A673 (cell line): ENCODE data around the gene CEP72. TPM values are rescaled to one million over a fixed set of nuclear protein-coding genes. Genes with fewer than 3 reads are reported as not detected.
"Not testable (repeated sequence)": the region's sequence is repeated elsewhere in the genome, so short reads cannot be mapped to it uniquely, and the experiment has no call there.

Experiments used
- BruUV-seq: library from RNA; stranded (reverse); fragments of 400-500 nt; replicated peaks from 2 replicates; lab custom pipeline; 2021; lab: Mats Ljungman, UMichigan
- CTCF ChIA-PET: fragments of 300-600 bp; sonication (Branson Sonifier 250); formaldehyde crosslinking; loops from one replicate; lab custom pipeline; 2022; ENCODE audit warnings: antibody characterized with exemption; lab: Charles Lee
- POLR2A ChIA-PET: fragments of 300-600 bp; sonication (Branson Sonifier 250); formaldehyde crosslinking; loops from one replicate; lab custom pipeline; 2022; ENCODE audit warnings: antibody characterized with exemption; ENCODE audit not compliant: low non-redundant PET; lab: Charles Lee
- DNase-seq: peaks from one replicate; pipeline ENCODE4 v3.0.0-alpha.2; 2015; ENCODE audit warnings: low spot score
- H3K27ac ChIP-seq: fragments of 200-600 bp; sonication (generic); 2 replicates; pipeline ENCODE4 v1.5.1; 2016; ENCODE audit warnings: mixed run types, low read depth, mild to moderate bottlenecking, mixed read lengths, antibody characterized with exemption, low read length; ENCODE audit not compliant: poor library complexity, severe bottlenecking
- H3K27me3 ChIP-seq: fragments of 200-600 bp; sonication (generic); replicated peaks from 2 replicates; pipeline ENCODE4 v1.6.1; 2017; ENCODE audit warnings: mixed run types, low read depth, mild to moderate bottlenecking, mixed read lengths, antibody characterized with exemption, low read length; ENCODE audit not compliant: insufficient read depth, poor library complexity
- H3K36me3 ChIP-seq: fragments of 200-600 bp; sonication (generic); 2 replicates; pipeline ENCODE4 v1.6.1; 2016; ENCODE audit warnings: mixed run types, mild to moderate bottlenecking, mixed read lengths, antibody characterized with exemption, low read length; ENCODE audit not compliant: insufficient read depth, poor library complexity, severe bottlenecking
- H3K4me1 ChIP-seq: fragments of 200-600 bp; sonication (generic); 2 replicates; pipeline ENCODE4 v1.6.1; 2017; ENCODE audit warnings: mixed run types, mild to moderate bottlenecking, mixed read lengths, antibody characterized with exemption, low read length; ENCODE audit not compliant: insufficient read depth, poor library complexity, severe bottlenecking
- H3K4me3 ChIP-seq: fragments of 200-600 bp; sonication (generic); 2 replicates; pipeline ENCODE4 v1.5.1; 2016; ENCODE audit warnings: low read depth, mixed run types, mild to moderate bottlenecking, mixed read lengths, low read length; ENCODE audit not compliant: poor library complexity, severe bottlenecking
- H3K9me3 ChIP-seq: fragments of 200-600 bp; sonication (generic); 2 replicates; pipeline ENCODE4 v1.6.1; 2016; ENCODE audit warnings: mixed run types, low read depth, mild to moderate bottlenecking, mixed read lengths, antibody characterized with exemption, low read length; ENCODE audit not compliant: poor library complexity, severe bottlenecking
- EZH2 ChIP-seq: fragments of 200-600 bp; sonication (generic); IDR thresholded peaks from 2 replicates; pipeline ENCODE4 v1.6.1; 2017; ENCODE audit warnings: borderline replicate concordance, low read depth, mild to moderate bottlenecking, mixed read lengths, antibody characterized with exemption, low read length; ENCODE audit not compliant: poor library complexity, severe bottlenecking
- intact Hi-C: fragments of 100-400 bp; cut with micrococcal nuclease; formaldehyde crosslinking; loops from one replicate; pipeline ENCODE4 v1.10.0; 2022; ENCODE audit not compliant: unreplicated experiment
- total RNA-seq: library from RNA; stranded (reverse); gene quantifications from 2 replicates; pipeline ENCODE4 v1.2.3, GENCODE V29; 2021
- TF ChIP-seq, protein P1 (sequence below): fragments of 300-800, 200-600 bp; sonication (generic); conservative IDR thresholded peaks from 2 replicates; pipeline ENCODE4 v1.5.1; 2017; ENCODE audit warnings: low read depth, mild to moderate bottlenecking, antibody characterized with exemption, low read length, moderate library complexity, mixed read lengths

Gene CEP72
- total RNA-seq, 1 experiment from 2014 or later: 37.2 TPM

DNA sequence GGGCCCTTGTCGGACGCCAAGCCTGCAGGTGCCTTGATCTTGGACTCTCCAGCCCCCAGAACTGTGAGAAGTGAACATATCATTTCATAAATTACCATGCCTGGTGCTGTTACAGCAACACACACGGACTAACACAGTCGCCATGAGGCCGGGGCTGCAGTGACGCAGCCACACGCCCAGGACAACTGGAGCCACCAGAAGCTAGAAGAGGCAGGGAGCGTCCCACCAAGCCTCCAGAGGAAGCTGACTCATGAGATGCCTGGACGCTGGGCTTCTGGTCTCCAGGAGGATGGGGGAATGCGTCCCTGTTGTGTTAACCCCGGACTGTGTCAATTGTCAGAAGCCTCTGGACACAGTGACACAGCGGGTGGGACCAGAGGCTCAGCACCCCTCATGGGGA, 74.8 kb downstream of the CEP72 start:
- H3K27me3 ChIP-seq, H3K27ac ChIP-seq, DNase-seq, H3K4me1 ChIP-seq, POLR2A ChIA-PET, BruUV-seq, H3K36me3 ChIP-seq, H3K9me3 ChIP-seq, CTCF ChIA-PET, intact Hi-C loops, H3K4me3 ChIP-seq: not testable (repeated sequence)

DNA sequence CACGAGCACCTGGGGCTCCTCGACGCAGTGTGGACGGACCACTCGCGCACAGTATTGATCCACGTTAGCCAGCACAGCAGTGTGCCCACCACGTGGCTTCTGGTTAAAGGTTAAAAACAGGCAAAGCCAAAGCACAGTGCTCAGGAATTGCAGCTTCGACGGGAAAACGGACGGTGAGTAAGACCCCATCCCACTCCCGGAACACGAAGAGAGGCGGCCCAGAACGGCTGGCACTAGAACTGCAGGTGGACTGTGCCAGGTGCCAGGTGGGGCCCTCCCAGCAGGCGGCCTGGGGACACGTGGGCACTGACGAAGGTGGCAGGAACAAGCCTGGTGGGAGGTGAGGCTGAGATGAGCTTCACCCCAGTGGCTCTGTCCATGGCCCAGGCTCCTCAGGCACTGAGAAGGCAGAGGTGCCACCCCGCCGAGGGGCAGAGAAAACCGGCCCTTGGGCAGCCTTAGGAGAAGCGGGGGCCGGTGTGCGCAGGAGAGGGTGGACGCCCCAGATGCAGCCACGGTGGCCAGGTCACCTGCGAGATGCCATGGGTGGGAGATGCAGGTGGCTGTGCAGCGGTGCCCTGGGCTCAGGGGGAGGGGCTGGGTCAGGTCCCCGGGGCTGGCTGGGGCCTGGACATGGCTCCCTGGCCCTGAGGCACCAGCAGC, 76.3 kb downstream of the CEP72 start:
- H3K9me3 ChIP-seq, H3K27ac ChIP-seq, POLR2A ChIA-PET, intact Hi-C loops, H3K4me3 ChIP-seq, H3K4me1 ChIP-seq, CTCF ChIA-PET, BruUV-seq, H3K36me3 ChIP-seq, DNase-seq: not testable (repeated sequence)
- H3K27me3 ChIP-seq: peaks cover 12% of the 10 kb centered on the region

GRCh38 chr5:690293-690692, 78.2 kb downstream of the CEP72 start:
- POLR2A ChIA-PET, H3K27ac ChIP-seq, H3K4me1 ChIP-seq, DNase-seq, H3K4me3 ChIP-seq, BruUV-seq, H3K9me3 ChIP-seq, intact Hi-C loops, H3K36me3 ChIP-seq, CTCF ChIA-PET: not testable (repeated sequence)
- peaks cover 17% of the 10 kb centered on the region for H3K27me3 ChIP-seq

- peaks cover 17% of the 10 kb centered on the region for H3K27me3 ChIP-seq
- H3K9me3 ChIP-seq, H3K27ac ChIP-seq, H3K4me1 ChIP-seq, BruUV-seq, POLR2A ChIA-PET, DNase-seq, intact Hi-C loops, CTCF ChIA-PET, H3K4me3 ChIP-seq, H3K36me3 ChIP-seq: not testable (repeated sequence)
Measured at GRCh38 chr5:691049-691448, 78.9 kb downstream of the CEP72 start.

DNA sequence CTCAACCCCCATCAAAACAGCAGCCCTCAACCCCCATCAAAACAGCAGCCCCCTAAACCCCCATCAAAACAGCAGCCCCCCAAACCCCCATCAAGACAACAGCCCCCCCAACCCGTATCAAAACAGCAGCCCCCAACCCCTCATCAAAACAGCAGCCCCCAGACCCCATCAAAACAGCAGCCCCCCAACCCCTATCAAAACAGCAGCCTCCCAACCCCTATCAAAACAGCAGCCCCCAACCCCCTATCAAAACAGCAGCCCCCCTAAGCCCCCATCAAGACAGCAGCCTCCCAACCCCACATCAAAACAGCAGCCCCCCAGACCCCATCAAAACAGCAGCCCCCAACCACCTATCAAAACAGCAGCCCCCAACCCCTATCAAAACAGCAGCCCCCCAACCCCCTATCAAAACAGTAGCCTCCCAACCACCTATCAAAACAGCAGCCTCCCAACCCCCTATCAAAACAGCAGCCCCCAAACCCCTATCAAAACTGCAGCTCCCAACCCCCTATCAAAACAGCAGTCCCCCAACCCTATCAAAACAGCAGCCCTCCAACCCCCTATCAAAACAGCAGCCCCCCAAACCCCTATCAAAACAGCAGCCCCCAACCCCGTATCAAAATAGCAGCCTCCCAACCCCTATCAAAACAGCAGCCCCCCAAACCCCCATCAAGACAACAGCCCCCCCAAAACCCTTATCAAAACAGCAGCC, 79.8 kb downstream of the CEP72 start:
- intact Hi-C loops: no loop called here
- Histone ChIP-seq H3K36me3 (no peaks in the 10 kb centered on the region), H3K9me3 (no peaks in the 10 kb centered on the region), H3K27me3 (peaks cover 17% of the 10 kb centered on the region), H3K27ac (no peak overlapping the region), H3K4me1 (peaks cover 5% of the 10 kb centered on the region), H3K4me3 (peak overlapping the region; percentile 37)
- no peak for TF ChIP-seq EZH2
- TF ChIP-seq, protein P1, sequence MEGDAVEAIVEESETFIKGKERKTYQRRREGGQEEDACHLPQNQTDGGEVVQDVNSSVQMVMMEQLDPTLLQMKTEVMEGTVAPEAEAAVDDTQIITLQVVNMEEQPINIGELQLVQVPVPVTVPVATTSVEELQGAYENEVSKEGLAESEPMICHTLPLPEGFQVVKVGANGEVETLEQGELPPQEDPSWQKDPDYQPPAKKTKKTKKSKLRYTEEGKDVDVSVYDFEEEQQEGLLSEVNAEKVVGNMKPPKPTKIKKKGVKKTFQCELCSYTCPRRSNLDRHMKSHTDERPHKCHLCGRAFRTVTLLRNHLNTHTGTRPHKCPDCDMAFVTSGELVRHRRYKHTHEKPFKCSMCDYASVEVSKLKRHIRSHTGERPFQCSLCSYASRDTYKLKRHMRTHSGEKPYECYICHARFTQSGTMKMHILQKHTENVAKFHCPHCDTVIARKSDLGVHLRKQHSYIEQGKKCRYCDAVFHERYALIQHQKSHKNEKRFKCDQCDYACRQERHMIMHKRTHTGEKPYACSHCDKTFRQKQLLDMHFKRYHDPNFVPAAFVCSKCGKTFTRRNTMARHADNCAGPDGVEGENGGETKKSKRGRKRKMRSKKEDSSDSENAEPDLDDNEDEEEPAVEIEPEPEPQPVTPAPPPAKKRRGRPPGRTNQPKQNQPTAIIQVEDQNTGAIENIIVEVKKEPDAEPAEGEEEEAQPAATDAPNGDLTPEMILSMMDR: no peak
- no TSS peak for BruUV-seq
- ChIA-PET POLR2A (no interaction called here), CTCF (no interaction called here)
- no peak for DNase-seq

DNA sequence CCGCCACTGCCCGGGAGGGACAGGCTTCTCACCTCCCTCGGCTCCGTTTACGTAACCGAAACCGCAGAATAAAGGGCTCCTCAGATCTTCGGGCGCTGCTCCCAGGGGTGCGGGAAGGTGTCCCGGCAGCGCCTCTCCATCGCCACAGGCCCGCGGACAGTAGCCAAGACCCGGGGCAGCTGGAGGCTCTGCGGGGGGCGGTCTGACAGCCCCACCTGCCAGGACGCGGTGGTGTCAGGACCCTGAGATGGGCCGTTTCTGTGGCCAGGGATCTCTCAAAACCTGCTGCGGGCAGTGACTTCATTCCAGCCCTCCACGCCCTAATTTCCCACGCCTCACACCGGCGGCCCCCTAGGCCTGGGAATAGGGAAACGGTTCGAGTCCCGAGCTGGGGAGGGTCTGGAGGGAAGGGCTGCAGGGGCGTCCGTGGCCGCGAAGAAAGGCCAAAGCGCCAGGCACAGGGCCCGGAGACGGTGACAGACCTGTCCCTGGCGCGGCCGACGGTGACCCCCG, 80.4 kb downstream of the CEP72 start:
- H3K9me3 ChIP-seq, POLR2A ChIA-PET, BruUV-seq, intact Hi-C loops, H3K36me3 ChIP-seq, DNase-seq, H3K4me1 ChIP-seq, CTCF ChIA-PET, H3K27ac ChIP-seq: not testable (repeated sequence)
- Histone ChIP-seq H3K27me3 (peaks cover 17% of the 10 kb centered on the region), H3K4me3 (peak overlapping the region; percentile 37)
